Peyer's patch (tissue), 4 donors: ENCODE measurements around the gene NKD2.

Experiments
- POLR2A ChIP-seq, 2 donors: fragments of 450-650 bp; IDR thresholded peaks; one replicate each; pipeline ENCODE4 v1.5.1; 2017; ENCODE audit warnings: antibody characterized with exemption in 2 of 2, mild to moderate bottlenecking in 2 of 2, moderate library complexity in 2 of 2
- TF ChIP-seq, protein P1 (sequence below), 6 experiments: fragments of 450-650 bp in 4 of 6; fragments of 200-600 bp in 2 of 6; sonication (generic) in 1 of 6; IDR thresholded peaks; one replicate each; pipeline ENCODE4 v1.5.1; 2017 to 2019; ENCODE audit warnings: antibody characterized with exemption in 6 of 6, mild to moderate bottlenecking in 3 of 6, moderate library complexity in 1 of 6

DNA sequence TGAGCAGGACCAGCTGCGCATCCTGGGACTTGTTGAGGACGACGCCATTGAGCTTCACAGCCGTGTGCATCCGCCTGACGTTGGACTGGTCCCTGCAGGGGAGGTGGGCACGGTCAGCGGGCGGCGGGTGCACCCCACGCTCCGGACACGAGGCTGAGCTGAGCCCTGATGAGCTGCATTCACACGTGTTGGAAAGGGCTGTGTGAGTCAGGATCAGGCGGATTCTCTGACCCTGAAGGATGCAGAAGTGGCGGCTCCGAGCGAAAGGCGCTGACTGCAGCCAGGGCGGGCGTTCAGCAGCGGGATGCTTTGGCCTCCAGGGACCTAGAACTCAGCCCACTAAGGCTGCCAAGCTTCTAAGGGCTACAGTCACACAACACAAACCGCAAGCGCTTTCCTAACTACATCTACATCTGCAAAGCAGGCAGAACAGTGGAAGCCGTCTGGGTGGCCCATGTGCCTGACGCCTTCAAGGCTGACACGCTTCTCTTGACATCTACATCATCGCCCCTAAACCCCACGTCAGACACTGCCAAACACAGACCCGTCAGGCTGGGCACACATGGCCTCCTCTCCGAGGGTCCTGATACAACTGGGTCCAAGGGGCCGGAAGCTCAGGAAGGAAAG is 44.9 kb downstream of the NKD2 start:
- TF ChIP-seq, protein P1, sequence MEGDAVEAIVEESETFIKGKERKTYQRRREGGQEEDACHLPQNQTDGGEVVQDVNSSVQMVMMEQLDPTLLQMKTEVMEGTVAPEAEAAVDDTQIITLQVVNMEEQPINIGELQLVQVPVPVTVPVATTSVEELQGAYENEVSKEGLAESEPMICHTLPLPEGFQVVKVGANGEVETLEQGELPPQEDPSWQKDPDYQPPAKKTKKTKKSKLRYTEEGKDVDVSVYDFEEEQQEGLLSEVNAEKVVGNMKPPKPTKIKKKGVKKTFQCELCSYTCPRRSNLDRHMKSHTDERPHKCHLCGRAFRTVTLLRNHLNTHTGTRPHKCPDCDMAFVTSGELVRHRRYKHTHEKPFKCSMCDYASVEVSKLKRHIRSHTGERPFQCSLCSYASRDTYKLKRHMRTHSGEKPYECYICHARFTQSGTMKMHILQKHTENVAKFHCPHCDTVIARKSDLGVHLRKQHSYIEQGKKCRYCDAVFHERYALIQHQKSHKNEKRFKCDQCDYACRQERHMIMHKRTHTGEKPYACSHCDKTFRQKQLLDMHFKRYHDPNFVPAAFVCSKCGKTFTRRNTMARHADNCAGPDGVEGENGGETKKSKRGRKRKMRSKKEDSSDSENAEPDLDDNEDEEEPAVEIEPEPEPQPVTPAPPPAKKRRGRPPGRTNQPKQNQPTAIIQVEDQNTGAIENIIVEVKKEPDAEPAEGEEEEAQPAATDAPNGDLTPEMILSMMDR (IDR thresholded peaks at IDR 0.05): no peak
- no peak for TF ChIP-seq POLR2A (IDR thresholded peaks at IDR 0.05)
